SK-N-SH treated with all-trans-retinoic acid at 6 μM for 48 hours (cell line): ENCODE results near the gene SH3YL1.

Source experiments
- ATAC-seq: fragments of 200-7000 bp; cut with Tn5 transposase; 3 replicates; pipeline ENCODE4 v1.9.1; 2020; ENCODE audit warnings: mild to moderate bottlenecking, moderate library complexity
- ARNTL ChIP-seq: fragments of 450-650 bp; formaldehyde crosslinking; IDR thresholded peaks from 2 replicates; pipeline ENCODE4 v1.5.0; 2020; ENCODE audit warnings: low read depth, mild to moderate bottlenecking, moderate library complexity, borderline replicate concordance
- CSDC2 ChIP-seq: fragments of 250-450 bp; sonication (Bioruptor Pico); IDR thresholded peaks from 2 replicates; pipeline ENCODE4 v1.5.0; 2020; ENCODE audit warnings: mild to moderate bottlenecking, moderate library complexity
- ESRRG ChIP-seq: fragments of 250-450 bp; sonication (Bioruptor Pico); IDR thresholded peaks from 2 replicates; pipeline ENCODE4 v1.6.1; 2021; ENCODE audit warnings: mild to moderate bottlenecking
- GLIS3 ChIP-seq: fragments of 250-450 bp; sonication (Bioruptor Pico); IDR thresholded peaks from 2 replicates; pipeline ENCODE4 v1.5.0; 2020; ENCODE audit warnings: mild to moderate bottlenecking, moderate library complexity
- ISL1 ChIP-seq: fragments of 250-450 bp; sonication (Bioruptor Pico); IDR thresholded peaks from 2 replicates; pipeline ENCODE4 v2.1.2; 2022; ENCODE audit warnings: mild to moderate bottlenecking, moderate library complexity
- OSR1 ChIP-seq: fragments of 250-450 bp; sonication (Bioruptor Pico); IDR thresholded peaks from 2 replicates; pipeline ENCODE4 v1.8.0; 2022; ENCODE audit warnings: moderate library complexity, mild to moderate bottlenecking, inconsistent platforms
- POU6F1 ChIP-seq: fragments of 250-450 bp; sonication (Bioruptor Pico); IDR thresholded peaks from 2 replicates; pipeline ENCODE4 v1.8.0; 2021; ENCODE audit warnings: low read depth, mild to moderate bottlenecking, moderate library complexity, borderline replicate concordance
- PPARA ChIP-seq: fragments of 250-450 bp; sonication (Bioruptor Pico); IDR thresholded peaks from 2 replicates; pipeline ENCODE4 v1.5.0; 2020; ENCODE audit warnings: mild to moderate bottlenecking, borderline replicate concordance
- RARB ChIP-seq: fragments of 250-450 bp; sonication (Bioruptor Pico); IDR thresholded peaks from 2 replicates; pipeline ENCODE4 v1.8.0; 2021; ENCODE audit warnings: mild to moderate bottlenecking, moderate library complexity
- SNAI2 ChIP-seq: fragments of 250-450 bp; sonication (Bioruptor Pico); IDR thresholded peaks from 2 replicates; pipeline ENCODE4 v1.5.0; 2020; ENCODE audit warnings: mild to moderate bottlenecking, moderate library complexity
- TCF4 ChIP-seq: fragments of 250-450 bp; sonication (Bioruptor Pico); IDR thresholded peaks from 2 replicates; pipeline ENCODE4 v1.8.0; 2021; ENCODE audit warnings: mild to moderate bottlenecking, moderate library complexity, borderline replicate concordance
- TOX ChIP-seq: fragments of 250-450 bp; sonication (Bioruptor Pico); IDR thresholded peaks from 2 replicates; pipeline ENCODE4 v1.8.0; 2021; ENCODE audit warnings: mild to moderate bottlenecking, moderate library complexity, borderline replicate concordance
- TSHZ2 ChIP-seq: fragments of 250-450 bp; sonication (Bioruptor Pico); IDR thresholded peaks from 2 replicates; pipeline ENCODE4 v1.5.0; 2020; ENCODE audit warnings: mild to moderate bottlenecking, moderate library complexity
- ZC3H10 ChIP-seq: fragments of 250-450 bp; sonication (Bioruptor Pico); IDR thresholded peaks from 2 replicates; pipeline ENCODE4 v1.5.1; 2021; ENCODE audit warnings: mild to moderate bottlenecking, moderate library complexity
- ZFP3 ChIP-seq: fragments of 250-450 bp; sonication (Bioruptor Pico); IDR thresholded peaks from 2 replicates; pipeline ENCODE4 v1.5.0; 2020; ENCODE audit warnings: mild to moderate bottlenecking, moderate library complexity
- ZFP30 ChIP-seq: fragments of 450-650 bp; formaldehyde crosslinking; IDR thresholded peaks from 2 replicates; pipeline ENCODE4 v1.5.0; 2022; ENCODE audit warnings: mild to moderate bottlenecking, moderate library complexity
- ZNF565 ChIP-seq: fragments of 450-650 bp; formaldehyde crosslinking; conservative IDR thresholded peaks from 2 replicates; pipeline ENCODE4 v1.5.0; 2020; ENCODE audit warnings: low read depth, mild to moderate bottlenecking, moderate library complexity
- ZNF70 ChIP-seq: fragments of 450-650 bp; formaldehyde crosslinking; IDR thresholded peaks from 2 replicates; pipeline ENCODE4 v1.5.0; 2020; ENCODE audit warnings: mild to moderate bottlenecking, moderate library complexity
- ZNF8 ChIP-seq: fragments of 450-650 bp; formaldehyde crosslinking; IDR thresholded peaks from 2 replicates; pipeline ENCODE4 v1.5.0; 2020; ENCODE audit warnings: mild to moderate bottlenecking, moderate library complexity
- TF ChIP-seq, protein P1 (sequence below): fragments of 250-450 bp; sonication (Bioruptor Pico); IDR thresholded peaks from 2 replicates; pipeline ENCODE4 v1.8.0; 2020; ENCODE audit warnings: mild to moderate bottlenecking, moderate library complexity, borderline replicate concordance
- TF ChIP-seq, protein P2 (sequence below): fragments of 250-450 bp; sonication (Bioruptor Pico); IDR thresholded peaks from 2 replicates; pipeline ENCODE4 v1.5.1; 2020; ENCODE audit warnings: low read depth, mild to moderate bottlenecking, moderate library complexity

The SH3YL1 gene

GRCh38 chr2:309148-309953 is 45.5 kb upstream of the SH3YL1 start (continued):
- no peak for TF ChIP-seq SNAI2
- no peak for TF ChIP-seq ZFP3 (CRISPR knock-in tag)

DNA sequence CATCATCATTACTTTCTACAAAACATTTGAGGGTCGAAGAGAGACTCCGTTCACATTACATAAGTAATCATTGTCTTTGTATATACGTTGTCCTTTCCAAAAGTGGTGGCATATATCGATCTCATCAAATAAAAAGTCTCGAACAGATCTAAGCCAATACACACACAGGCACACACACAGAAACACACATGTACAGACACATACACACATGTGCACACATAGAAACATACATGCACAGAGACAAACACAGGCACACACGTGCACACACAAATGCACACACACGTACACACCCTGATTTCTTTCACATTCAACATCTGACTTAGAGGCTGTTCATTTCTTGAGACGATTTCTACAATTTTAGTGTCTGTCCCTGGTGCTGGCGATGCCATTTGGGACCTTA is 41.5 kb upstream of the SH3YL1 start:
- ATAC-seq: no peak
- no peak for TF ChIP-seq ARNTL
- TF ChIP-seq POU6F1 (CRISPR knock-in tag): no peak
- TF ChIP-seq ZNF8 (CRISPR knock-in tag): no peak
- TF ChIP-seq TOX (CRISPR knock-in tag): no peak
- no peak for TF ChIP-seq ZFP30 (CRISPR knock-in tag)
- TF ChIP-seq, protein P1, sequence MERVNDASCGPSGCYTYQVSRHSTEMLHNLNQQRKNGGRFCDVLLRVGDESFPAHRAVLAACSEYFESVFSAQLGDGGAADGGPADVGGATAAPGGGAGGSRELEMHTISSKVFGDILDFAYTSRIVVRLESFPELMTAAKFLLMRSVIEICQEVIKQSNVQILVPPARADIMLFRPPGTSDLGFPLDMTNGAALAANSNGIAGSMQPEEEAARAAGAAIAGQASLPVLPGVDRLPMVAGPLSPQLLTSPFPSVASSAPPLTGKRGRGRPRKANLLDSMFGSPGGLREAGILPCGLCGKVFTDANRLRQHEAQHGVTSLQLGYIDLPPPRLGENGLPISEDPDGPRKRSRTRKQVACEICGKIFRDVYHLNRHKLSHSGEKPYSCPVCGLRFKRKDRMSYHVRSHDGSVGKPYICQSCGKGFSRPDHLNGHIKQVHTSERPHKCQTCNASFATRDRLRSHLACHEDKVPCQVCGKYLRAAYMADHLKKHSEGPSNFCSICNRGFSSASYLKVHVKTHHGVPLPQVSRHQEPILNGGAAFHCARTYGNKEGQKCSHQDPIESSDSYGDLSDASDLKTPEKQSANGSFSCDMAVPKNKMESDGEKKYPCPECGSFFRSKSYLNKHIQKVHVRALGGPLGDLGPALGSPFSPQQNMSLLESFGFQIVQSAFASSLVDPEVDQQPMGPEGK: no peak
- no peak for TF ChIP-seq SNAI2
- TF ChIP-seq PPARA (CRISPR knock-in tag): no peak
- no peak for TF ChIP-seq ZNF565 (CRISPR knock-in tag)
- no peak for TF ChIP-seq ZC3H10 (CRISPR knock-in tag)
- no peak for TF ChIP-seq ZNF70 (CRISPR knock-in tag)
- TF ChIP-seq, protein P2, sequence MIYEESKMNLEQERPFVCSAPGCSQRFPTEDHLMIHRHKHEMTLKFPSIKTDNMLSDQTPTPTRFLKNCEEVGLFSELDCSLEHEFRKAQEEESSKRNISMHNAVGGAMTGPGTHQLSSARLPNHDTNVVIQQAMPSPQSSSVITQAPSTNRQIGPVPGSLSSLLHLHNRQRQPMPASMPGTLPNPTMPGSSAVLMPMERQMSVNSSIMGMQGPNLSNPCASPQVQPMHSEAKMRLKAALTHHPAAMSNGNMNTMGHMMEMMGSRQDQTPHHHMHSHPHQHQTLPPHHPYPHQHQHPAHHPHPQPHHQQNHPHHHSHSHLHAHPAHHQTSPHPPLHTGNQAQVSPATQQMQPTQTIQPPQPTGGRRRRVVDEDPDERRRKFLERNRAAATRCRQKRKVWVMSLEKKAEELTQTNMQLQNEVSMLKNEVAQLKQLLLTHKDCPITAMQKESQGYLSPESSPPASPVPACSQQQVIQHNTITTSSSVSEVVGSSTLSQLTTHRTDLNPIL: no peak
- TF ChIP-seq RARB (CRISPR knock-in tag): no peak
- TF ChIP-seq GLIS3 (CRISPR knock-in tag): no peak
- TF ChIP-seq OSR1: no peak
- no peak for TF ChIP-seq ISL1
- no peak for TF ChIP-seq TCF4
- no peak for TF ChIP-seq CSDC2
- TF ChIP-seq ESRRG (CRISPR knock-in tag): no peak
- TF ChIP-seq, all 23 proteins: peak for 0

DNA sequence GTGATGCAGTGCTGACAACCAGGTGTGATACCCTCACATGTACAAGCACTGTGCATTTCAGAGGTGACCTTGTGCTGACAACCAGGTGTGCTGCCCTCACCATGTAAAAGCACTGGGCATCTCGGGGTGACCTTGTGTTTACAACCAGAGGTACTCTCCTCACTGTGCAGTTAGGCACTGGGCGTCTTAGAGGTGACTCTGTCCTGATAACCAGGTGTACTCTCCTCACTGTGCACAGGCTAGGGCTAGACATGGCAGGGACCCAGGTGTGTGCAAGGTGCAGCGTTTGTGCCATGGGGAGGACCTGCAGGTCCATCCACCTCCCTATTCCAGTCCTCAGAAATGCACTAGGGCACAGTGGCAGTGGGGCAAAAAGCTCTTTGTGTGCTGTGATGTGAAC is 32.5 kb upstream of the SH3YL1 start:
- TF ChIP-seq ESRRG (CRISPR knock-in tag) (no peak), CSDC2 (no peak), ZNF70 (CRISPR knock-in tag) (no peak), ZFP3 (CRISPR knock-in tag) (no peak), OSR1 (no peak), TSHZ2 (CRISPR knock-in tag) (no peak), TOX (CRISPR knock-in tag) (no peak), ZFP30 (CRISPR knock-in tag) (no peak), RARB (CRISPR knock-in tag) (no peak), ZNF565 (CRISPR knock-in tag) (no peak), ZNF8 (CRISPR knock-in tag) (no peak), ARNTL (no peak)
- TF ChIP-seq, protein P2: no peak
- TF ChIP-seq, all 23 proteins: peak for 0
- ATAC-seq: no peak
